ENCODE data around the gene TEX51. TPM values are rescaled to one million over a fixed set of nuclear protein-coding genes. Genes with fewer than 3 reads are reported as not detected.

The TEX51 gene
- polyA plus RNA-seq, 1 experiment = not detected

DNA sequence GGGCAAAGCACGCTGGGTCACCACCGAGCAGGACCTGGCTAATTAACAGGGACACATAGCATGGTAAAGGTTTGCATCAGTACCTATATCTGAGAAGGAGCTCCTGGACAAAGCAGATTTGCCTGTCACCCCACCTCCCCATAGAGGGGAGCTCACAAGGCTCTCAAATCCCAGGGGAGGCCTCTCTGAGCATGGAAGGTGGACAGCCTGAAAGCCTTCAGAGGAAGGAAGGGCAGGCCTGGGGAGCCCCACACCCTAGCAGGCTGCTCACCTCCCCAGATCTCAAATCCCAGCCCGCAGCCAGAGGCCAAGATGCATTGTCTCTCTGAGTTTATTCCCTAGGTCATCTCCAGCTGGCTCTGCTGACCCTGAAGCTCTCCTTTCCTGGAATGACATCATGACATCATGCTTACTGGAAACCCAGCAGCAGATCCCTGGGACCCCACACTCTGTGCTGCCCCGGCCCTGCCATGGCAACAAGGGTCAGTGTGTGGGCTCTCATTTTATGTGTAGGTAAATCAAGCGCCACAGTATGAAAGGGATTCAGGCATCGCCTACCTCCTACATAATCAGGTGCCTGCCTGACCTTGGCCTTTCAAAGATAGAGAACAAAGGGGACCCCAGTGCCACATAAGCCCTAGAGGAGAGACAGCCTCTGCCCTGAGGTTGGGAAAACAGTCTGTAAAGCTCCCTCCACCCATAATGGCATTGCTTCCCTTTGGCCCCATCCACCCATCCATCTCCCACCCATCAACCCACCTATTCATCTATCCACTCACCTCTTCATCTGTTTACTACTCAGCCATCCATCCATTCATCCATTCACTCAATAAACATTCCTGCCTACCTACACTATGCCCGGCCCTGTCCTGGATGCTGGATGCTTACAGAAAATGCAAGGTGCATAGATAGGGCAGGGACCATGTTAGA lies 15.7 kb upstream of the TEX51 start:
- DNase-seq (ENCODE audit: low read depth, low spot score) = no peak
- H3K9me3 ChIP-seq (ENCODE audit: control insufficient read depth, insufficient read depth, low read length) = peaks cover 7% of the 10 kb centered on the region; the same call in 1 of the 2 replicates
- TF ChIP-seq, protein P1, sequence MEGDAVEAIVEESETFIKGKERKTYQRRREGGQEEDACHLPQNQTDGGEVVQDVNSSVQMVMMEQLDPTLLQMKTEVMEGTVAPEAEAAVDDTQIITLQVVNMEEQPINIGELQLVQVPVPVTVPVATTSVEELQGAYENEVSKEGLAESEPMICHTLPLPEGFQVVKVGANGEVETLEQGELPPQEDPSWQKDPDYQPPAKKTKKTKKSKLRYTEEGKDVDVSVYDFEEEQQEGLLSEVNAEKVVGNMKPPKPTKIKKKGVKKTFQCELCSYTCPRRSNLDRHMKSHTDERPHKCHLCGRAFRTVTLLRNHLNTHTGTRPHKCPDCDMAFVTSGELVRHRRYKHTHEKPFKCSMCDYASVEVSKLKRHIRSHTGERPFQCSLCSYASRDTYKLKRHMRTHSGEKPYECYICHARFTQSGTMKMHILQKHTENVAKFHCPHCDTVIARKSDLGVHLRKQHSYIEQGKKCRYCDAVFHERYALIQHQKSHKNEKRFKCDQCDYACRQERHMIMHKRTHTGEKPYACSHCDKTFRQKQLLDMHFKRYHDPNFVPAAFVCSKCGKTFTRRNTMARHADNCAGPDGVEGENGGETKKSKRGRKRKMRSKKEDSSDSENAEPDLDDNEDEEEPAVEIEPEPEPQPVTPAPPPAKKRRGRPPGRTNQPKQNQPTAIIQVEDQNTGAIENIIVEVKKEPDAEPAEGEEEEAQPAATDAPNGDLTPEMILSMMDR (IDR thresholded peaks at IDR 0.05; ENCODE audit: low read depth, low read length) = no peak
- peaks cover 5% of the 10 kb centered on the region for H3K27me3 ChIP-seq (ENCODE audit: control insufficient read depth, insufficient read depth, low read length)
- ChIA-PET POLR2A (no interaction called here), CTCF (no interaction called here)
- no peak overlapping the region for H3K4me3 ChIP-seq (ENCODE audit: low read depth, low read length)
- H3K27ac ChIP-seq (ENCODE audit: low read depth, low read length) = no peak overlapping the region

DNA sequence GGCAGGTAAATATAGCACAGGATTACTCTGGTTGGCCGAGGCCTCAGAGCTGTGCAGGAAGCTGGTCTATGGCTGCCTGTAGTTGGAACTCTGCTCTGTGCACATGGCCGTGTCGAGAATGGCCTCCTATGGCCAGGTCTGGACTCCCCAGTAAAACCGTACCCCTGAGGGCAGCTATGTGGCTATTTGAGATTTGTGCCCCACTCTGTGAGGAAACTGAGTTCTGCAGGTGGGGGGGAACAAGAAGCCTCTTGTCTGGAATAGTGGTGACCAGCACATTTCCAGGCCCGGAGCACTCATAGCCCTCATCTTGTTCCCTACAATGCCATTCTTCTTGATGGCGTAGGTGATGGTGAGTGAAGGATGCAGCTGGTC lies 15.0 kb upstream of the TEX51 start:
- DNase-seq (ENCODE audit: low read depth, low spot score) = no peak
- no peak overlapping the region for H3K4me3 ChIP-seq (ENCODE audit: low read depth, low read length)
- peaks cover 7% of the 10 kb centered on the region; the same call in 1 of the 2 replicates for H3K9me3 ChIP-seq (ENCODE audit: control insufficient read depth, insufficient read depth, low read length)
- ChIA-PET CTCF (no interaction called here), POLR2A (no interaction called here)
- H3K27me3 ChIP-seq (ENCODE audit: control insufficient read depth, insufficient read depth, low read length) = peaks cover 8% of the 10 kb centered on the region
- TF ChIP-seq, protein P1 (IDR thresholded peaks at IDR 0.05; ENCODE audit: low read depth, low read length) = no peak
- no peak overlapping the region for H3K27ac ChIP-seq (ENCODE audit: low read depth, low read length)

DNA sequence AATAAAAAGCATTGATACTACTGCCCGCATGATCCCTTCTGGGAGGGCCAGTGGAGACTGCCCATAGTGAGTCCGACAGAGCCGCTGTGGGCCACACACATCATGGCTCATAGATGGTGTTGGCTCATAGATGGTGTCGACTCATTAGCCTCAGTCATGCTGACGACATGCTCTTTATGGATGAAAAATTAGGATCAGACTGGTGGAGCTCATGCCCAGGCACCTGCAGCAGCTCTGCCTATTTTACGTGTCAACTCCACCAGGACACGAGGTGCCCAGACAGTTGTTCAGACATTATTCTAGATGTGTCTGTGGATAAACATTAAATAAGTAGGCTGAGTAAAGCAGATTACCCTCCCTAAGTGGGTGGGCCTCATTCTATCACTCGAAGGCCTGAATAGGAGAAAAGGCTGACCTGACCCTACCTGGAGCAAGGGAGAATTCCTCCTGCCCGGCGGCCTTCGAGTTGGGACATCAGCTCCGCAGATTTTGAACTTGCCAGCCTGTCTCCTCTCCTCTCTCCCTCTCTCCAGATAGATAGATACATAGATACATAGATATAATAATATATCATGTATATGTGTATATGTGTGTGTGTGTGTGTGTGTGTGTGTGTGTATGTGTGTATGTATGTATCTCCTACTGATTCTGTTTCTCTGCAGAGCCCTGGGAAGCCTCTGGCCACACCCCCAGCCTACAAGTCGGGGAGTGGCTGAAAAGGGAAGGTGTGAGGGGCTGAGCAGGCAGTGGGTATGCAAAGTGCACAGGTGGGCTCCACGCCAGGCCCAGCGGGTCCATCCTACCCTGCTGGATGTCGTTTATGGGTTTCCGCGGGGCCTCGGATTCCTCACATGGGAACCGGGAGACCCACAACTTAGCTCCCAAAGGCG lies 13.6 kb upstream of the TEX51 start:
- no peak for DNase-seq (ENCODE audit: low read depth, low spot score)
- Histone ChIP-seq H3K9me3 (ENCODE audit: control insufficient read depth, insufficient read depth, low read length) (peaks cover 3% of the 10 kb centered on the region; the same call in 1 of the 2 replicates), H3K27me3 (ENCODE audit: control insufficient read depth, insufficient read depth, low read length) (peaks cover 8% of the 10 kb centered on the region), H3K4me3 (ENCODE audit: low read depth, low read length) (no peak overlapping the region), H3K27ac (ENCODE audit: low read depth, low read length) (no peak overlapping the region)
- TF ChIP-seq, protein P1 (IDR thresholded peaks at IDR 0.05; ENCODE audit: low read depth, low read length) = no peak
- POLR2A ChIA-PET = no interaction called here
- CTCF ChIA-PET = interaction anchor here (1.7 kb wide), 1 partner anchor 25 kb away, joined by 4 read pairs; no protein-coding TSS in a partner anchor

DNA sequence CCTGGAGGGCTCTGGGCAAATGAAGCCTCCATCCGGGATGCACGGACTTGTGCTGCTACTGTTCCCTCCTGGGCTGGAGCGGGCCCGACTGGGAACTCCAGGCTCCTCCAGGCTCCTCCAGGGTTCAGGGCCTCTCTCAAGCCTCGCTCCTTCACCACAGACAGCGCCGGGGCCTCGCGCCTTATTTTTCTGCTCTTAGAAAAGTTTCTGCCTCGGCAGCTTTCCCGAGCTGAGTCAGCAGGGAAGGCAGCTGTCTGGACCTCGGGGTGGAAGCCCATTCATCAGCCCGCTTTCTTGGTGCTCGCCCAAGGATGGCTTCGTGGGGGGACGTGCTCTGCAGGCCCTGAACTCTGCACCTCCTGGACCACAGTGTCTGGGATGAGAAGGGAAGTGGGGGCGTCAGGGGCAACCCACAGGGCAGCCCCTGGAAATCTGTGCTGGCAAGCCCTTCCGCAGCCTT lies 12.9 kb upstream of the TEX51 start:
- Histone ChIP-seq H3K4me3 (ENCODE audit: low read depth, low read length) (peak overlapping the region; percentile 48), H3K9me3 (ENCODE audit: control insufficient read depth, insufficient read depth, low read length) (no peaks in the 10 kb centered on the region; the same call in 1 of the 2 replicates), H3K27me3 (ENCODE audit: control insufficient read depth, insufficient read depth, low read length) (peaks cover 10% of the 10 kb centered on the region), H3K27ac (ENCODE audit: low read depth, low read length) (no peak overlapping the region)
- ChIA-PET CTCF (interaction anchor here (1.3 to 1.7 kb wide), 2 partner anchors 25 to 30 kb away, joined by 3 to 4 read pairs; no protein-coding TSS in a partner anchor), POLR2A (no interaction called here)
- peak; percentile 3 for DNase-seq (ENCODE audit: low read depth, low spot score)
- TF ChIP-seq, protein P1 (IDR thresholded peaks at IDR 0.05; ENCODE audit: low read depth, low read length) = no peak

Data from AG04450 (cell line).